Osteocyte (in vitro differentiated cells): ENCODE measurements around the gene CCDC150. TPM values are rescaled to one million over a fixed set of nuclear protein-coding genes. Genes with fewer than 3 reads are reported as not detected.

Experiments used
- DNase-seq: peaks from one replicate; pipeline ENCODE4 v3.0.0; 2021; ENCODE audit warnings: mixed read lengths; ENCODE audit not compliant: unreplicated experiment; ENCODE audit errors: extremely low spot score
- H3K27ac Mint-ChIP-seq: one replicate; pipeline ENCODE4 v1.8.0; 2021; ENCODE audit warnings: mild to moderate bottlenecking, mixed read lengths; ENCODE audit not compliant: unreplicated experiment
- H3K27me3 Mint-ChIP-seq: one replicate; pipeline ENCODE4 v1.8.0; 2021; ENCODE audit warnings: mixed read lengths; ENCODE audit not compliant: unreplicated experiment
- H3K36me3 Mint-ChIP-seq: one replicate; pipeline ENCODE4 v1.8.0; 2021; ENCODE audit warnings: mixed read lengths; ENCODE audit not compliant: unreplicated experiment
- H3K4me1 Mint-ChIP-seq: one replicate; pipeline ENCODE4 v1.8.0; 2021; ENCODE audit warnings: mixed read lengths; ENCODE audit not compliant: unreplicated experiment
- H3K4me3 Mint-ChIP-seq: one replicate; pipeline ENCODE4 v1.8.0; 2021; ENCODE audit warnings: mild to moderate bottlenecking, moderate library complexity, mixed read lengths; ENCODE audit not compliant: unreplicated experiment
- H3K9me3 Mint-ChIP-seq: one replicate; pipeline ENCODE4 v1.8.0; 2021; ENCODE audit warnings: mixed read lengths; ENCODE audit not compliant: unreplicated experiment
- CTCF ChIP-seq: fragments of 200-600 bp; sonication (generic); IDR thresholded peaks from 2 replicates; pipeline ENCODE4 v1.5.0; 2021; ENCODE audit warnings: antibody characterized with exemption, mild to moderate bottlenecking, moderate library complexity
- total RNA-seq: library from RNA; stranded (reverse); gene quantifications from 2 replicates; pipeline ENCODE4 v1.2.1, GENCODE V29; 2021

The CCDC150 gene
- total RNA-seq, 1 donor from 2014 or later: 6.1 TPM

- Mint-ChIP-seq H3K9me3 (peaks cover 3% of the 10 kb centered on the region), H3K27me3 (no peaks in the 10 kb centered on the region), H3K27ac (peak overlapping the region; percentile 84), H3K36me3 (peaks cover 2% of the 10 kb centered on the region), H3K4me3 (peak overlapping the region; percentile 22), H3K4me1 (peaks cover 16% of the 10 kb centered on the region)
- no peak for TF ChIP-seq CTCF
- no peak for DNase-seq
These were observed 79.0 kb downstream of the CCDC150 start for GRCh38 chr2:196718419-196719109.

GRCh38 chr2:196719110-196719872 lies 79.8 kb downstream of the CCDC150 start:
- Mint-ChIP-seq H3K4me3 (peak overlapping the region; percentile 22), H3K9me3 (peaks cover 3% of the 10 kb centered on the region), H3K36me3 (peaks cover 2% of the 10 kb centered on the region), H3K27me3 (no peaks in the 10 kb centered on the region), H3K27ac (peak overlapping the region; percentile 84), H3K4me1 (peaks cover 16% of the 10 kb centered on the region)
- TF ChIP-seq CTCF: peak; percentile 37
- no peak for DNase-seq

- H3K27me3 Mint-ChIP-seq: no peaks in the 10 kb centered on the region
- no peak for TF ChIP-seq CTCF
- H3K4me1 Mint-ChIP-seq: peaks cover 12% of the 10 kb centered on the region
- no peak for DNase-seq
- no peaks in the 10 kb centered on the region for H3K9me3 Mint-ChIP-seq
- H3K27ac Mint-ChIP-seq: no peak overlapping the region
- H3K4me3 Mint-ChIP-seq: no peak overlapping the region
- peaks cover 6% of the 10 kb centered on the region for H3K36me3 Mint-ChIP-seq
These were observed 84.1 kb downstream of the CCDC150 start for GRCh38 chr2:196723571-196723970.

GRCh38 chr2:196725218-196725617 lies 85.7 kb downstream of the CCDC150 start:
- H3K4me1 Mint-ChIP-seq: no peaks in the 10 kb centered on the region
- no peak overlapping the region for H3K4me3 Mint-ChIP-seq
- H3K27ac Mint-ChIP-seq: no peak overlapping the region
- no peaks in the 10 kb centered on the region for H3K27me3 Mint-ChIP-seq
- DNase-seq: no peak
- no peak for TF ChIP-seq CTCF
- peaks cover 8% of the 10 kb centered on the region for H3K36me3 Mint-ChIP-seq
- no peaks in the 10 kb centered on the region for H3K9me3 Mint-ChIP-seq

- TF ChIP-seq CTCF: no peak
- no peaks in the 10 kb centered on the region for H3K27me3 Mint-ChIP-seq
- no peaks in the 10 kb centered on the region for H3K9me3 Mint-ChIP-seq
- no peaks in the 10 kb centered on the region for H3K4me1 Mint-ChIP-seq
- no peak overlapping the region for H3K27ac Mint-ChIP-seq
- H3K36me3 Mint-ChIP-seq: peaks cover 8% of the 10 kb centered on the region
- no peak overlapping the region for H3K4me3 Mint-ChIP-seq
- no peak for DNase-seq
These were observed 86.4 kb downstream of the CCDC150 start for GRCh38 chr2:196725882-196726281.
